Retinal pigment epithelial cell (primary cell): ENCODE data around the gene PF4V1.

Experiments
- DNase-seq: peaks from one replicate; pipeline ENCODE4 v3.0.0-alpha.2; 2010; ENCODE audit warnings: low read depth
- H3K4me3 ChIP-seq: 2 replicates; pipeline ENCODE4 v1.5.1; 2011; ENCODE audit warnings: mild to moderate bottlenecking, low read length, control low read depth, moderate library complexity
- CTCF ChIP-seq: conservative IDR thresholded peaks from 2 replicates; pipeline ENCODE4 v1.5.1; 2011; ENCODE audit warnings: low read depth, low read length, control low read depth, inconsistent platforms

Gene PF4V1

DNA sequence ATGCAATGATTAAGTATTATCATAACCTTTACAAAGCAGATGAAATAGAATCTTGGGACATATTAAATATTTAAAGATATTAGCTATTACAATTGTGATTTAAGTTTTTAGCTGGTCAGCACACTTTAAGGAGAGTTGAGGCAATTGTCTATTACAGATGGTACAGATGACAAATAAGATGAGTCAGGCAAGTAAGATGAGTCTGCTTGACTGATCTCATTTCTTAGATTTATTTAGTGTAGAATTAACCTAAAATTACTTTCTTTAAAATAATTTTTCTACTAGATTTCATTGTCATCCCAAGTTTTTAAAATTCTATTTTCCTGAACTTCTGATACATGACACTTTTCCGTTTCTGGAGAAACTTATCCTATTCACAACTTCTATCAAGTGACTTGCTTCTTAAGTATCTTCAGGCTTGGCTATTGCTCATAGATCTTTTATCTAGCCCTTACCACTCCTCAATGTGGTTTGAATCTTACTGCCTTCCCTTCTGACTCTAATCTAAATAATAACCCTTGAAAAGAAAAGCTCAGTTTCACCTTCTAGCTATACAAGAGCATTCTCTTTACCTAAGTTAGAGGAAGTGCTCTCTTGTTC, 49.0 kb downstream of the PF4V1 start:
- TF ChIP-seq CTCF: no peak
- no peak overlapping the region for H3K4me3 ChIP-seq
- no peak for DNase-seq

DNA sequence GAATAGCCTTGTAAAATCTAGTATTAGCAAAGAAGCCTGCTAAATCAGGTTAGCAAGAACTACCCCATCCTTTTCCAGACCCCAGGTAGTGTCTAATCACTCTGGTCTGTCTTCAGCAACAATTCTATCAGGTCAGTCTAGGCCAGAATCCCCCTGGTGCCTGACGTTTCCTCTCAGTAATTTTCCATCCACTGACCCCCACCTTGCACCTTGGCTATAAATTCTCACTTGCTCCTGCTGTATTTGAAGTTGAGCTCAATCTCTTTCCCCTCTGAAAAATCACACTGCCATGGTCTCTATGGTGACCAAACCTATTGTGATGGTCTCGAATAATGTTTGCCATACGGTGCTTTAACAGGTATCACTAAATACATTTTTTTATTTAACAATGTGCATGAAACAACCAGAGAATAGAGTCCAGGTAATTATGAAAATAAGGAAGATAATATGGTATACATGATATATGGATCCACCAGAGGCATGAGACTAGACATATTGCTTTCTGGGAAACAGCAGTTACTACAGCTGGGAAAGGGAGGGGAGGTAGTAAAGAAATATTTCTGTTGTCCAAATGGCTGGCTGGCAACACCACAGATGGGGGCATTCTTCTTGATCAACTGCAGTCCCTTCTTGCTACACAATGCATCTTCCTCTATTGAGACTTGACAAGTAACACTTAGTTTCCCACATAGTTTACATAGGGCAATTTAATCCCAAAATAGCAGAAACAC, 49.9 kb downstream of the PF4V1 start:
- H3K4me3 ChIP-seq: no peak overlapping the region
- DNase-seq: no peak
- TF ChIP-seq CTCF: no peak
